ENCODE results near the gene DRD4. TPM values are rescaled to one million over a fixed set of nuclear protein-coding genes. Genes with fewer than 3 reads are reported as not detected.

DRD4 gene
- total RNA-seq, 2 experiments from 2014 or later, result 0.88 to 0.89 TPM

DNA sequence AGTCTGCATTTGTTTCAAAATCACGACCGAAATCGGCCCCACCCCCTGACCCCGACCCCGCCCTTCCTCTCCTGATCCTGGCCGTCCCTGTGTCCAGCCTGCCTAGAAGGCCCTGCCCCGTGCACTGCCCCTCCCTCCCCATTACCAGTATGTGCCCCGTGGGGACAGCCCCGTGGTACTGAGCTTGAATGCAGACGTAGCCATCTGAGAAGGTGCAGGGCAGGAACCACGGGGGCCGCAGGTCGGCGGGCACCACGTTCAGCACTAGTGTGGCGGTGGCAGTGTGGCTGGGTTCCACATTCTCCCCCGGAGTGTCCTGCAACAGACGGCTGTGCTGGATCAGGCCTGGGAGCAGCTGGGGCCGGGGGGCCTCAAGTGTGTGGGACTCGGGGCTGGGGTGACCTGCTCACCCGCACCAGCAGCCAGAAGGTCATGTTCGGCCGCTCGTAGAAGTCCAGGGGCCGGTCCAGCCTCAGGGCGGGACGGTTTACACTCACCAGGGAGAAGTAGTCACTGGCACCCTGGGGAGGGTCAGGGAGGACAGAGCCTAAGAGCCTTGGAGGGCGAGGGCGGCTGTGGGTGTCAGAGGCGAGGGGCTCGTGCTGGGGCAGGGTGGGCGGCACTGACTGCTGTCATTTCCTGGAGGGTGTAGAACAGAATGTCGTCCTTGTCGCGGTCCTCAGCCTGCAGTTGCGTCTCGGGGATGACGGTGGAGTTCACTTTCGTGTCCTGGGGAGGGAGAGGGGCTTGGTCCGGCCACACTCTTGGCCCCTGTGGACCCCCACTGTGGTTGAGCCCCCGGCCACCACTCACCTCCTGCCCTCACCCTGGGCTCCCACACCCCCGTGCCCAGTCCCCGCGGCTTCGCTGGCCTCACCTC is 15.9 kb upstream of the DRD4 start:
- ATAC-seq (no peak), DNase-seq (no peak)
- Mint-ChIP-seq H3K4me3 (no peak overlapping the region), H3K27ac (no peak overlapping the region), H3K9me3 (no peaks in the 10 kb centered on the region), H3K36me3 (ENCODE audit: low read depth) (peaks cover 2% of the 10 kb centered on the region), H3K4me1 (ENCODE audit: low read depth) (no peaks in the 10 kb centered on the region), H3K27me3 (peaks cover 2% of the 10 kb centered on the region)
- intact Hi-C loops (cut with micrococcal nuclease), result no loop called here
- TF ChIP-seq, protein P1, sequence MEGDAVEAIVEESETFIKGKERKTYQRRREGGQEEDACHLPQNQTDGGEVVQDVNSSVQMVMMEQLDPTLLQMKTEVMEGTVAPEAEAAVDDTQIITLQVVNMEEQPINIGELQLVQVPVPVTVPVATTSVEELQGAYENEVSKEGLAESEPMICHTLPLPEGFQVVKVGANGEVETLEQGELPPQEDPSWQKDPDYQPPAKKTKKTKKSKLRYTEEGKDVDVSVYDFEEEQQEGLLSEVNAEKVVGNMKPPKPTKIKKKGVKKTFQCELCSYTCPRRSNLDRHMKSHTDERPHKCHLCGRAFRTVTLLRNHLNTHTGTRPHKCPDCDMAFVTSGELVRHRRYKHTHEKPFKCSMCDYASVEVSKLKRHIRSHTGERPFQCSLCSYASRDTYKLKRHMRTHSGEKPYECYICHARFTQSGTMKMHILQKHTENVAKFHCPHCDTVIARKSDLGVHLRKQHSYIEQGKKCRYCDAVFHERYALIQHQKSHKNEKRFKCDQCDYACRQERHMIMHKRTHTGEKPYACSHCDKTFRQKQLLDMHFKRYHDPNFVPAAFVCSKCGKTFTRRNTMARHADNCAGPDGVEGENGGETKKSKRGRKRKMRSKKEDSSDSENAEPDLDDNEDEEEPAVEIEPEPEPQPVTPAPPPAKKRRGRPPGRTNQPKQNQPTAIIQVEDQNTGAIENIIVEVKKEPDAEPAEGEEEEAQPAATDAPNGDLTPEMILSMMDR (IDR thresholded peaks at IDR 0.05), result no peak
- ChIA-PET POLR2A (no interaction called here), CTCF (no interaction called here)

DNA sequence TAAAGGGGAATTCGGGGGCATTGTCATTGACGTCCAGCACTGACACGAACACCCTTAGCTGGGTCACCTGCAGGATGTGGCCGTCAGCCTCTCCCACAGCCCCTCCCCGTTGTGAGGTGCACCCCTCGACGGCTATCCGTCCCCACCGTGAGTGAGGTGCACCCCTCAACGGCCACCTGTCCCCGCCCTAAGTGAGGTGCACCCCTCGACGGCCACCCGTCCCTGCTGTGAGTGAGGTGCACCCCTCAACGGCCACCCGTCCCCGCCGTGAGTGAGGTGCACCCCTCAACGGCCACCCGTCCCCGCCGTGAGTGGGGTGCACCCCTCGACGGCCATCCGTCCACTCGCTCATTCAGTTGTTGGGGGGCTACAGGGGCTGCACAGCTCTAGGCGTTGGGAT is 15.2 kb upstream of the DRD4 start:
- Mint-ChIP-seq H3K4me1 (ENCODE audit: low read depth) (no peaks in the 10 kb centered on the region), H3K4me3 (no peak overlapping the region), H3K27ac (no peak overlapping the region), H3K27me3 (peaks cover 7% of the 10 kb centered on the region), H3K36me3 (ENCODE audit: low read depth) (peaks cover 2% of the 10 kb centered on the region), H3K9me3 (no peaks in the 10 kb centered on the region)
- DNase-seq (no peak), ATAC-seq (no peak)
- ChIA-PET POLR2A (interaction anchor here (0.6 kb wide), 1 partner anchor 189 kb away, joined by 4 read pairs; no protein-coding TSS in a partner anchor), CTCF (no interaction called here)
- TF ChIP-seq, protein P1 (IDR thresholded peaks at IDR 0.05), result no peak
- intact Hi-C loops (cut with micrococcal nuclease), result no loop called here

DNA sequence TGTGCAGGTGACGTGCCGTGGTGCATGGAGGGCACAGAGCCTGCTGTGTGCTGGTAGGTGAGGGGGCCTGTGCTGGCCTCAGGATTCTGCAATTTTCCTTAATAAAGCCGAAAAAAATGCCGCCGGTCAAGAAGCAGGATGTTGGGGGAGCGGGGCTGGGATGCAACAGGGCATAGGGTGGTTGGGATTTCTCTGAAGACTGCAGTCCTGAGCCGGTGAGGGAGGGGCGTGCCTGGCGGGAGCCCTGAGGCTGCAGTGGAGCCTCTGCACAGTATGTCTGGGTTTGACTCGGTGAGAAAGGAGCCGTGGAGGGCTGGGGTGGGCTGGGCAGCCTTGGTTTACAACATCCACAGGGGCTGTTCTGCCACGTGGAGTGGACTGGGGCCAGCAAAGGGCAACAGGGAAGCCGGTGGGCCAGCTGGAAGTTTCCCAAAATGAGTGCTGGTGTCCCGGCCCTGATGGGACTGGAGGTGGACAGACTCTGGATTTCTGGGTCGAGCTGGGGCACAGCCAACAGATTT is 13.7 kb upstream of the DRD4 start:
- H3K27ac Mint-ChIP-seq, result no peak overlapping the region
- POLR2A ChIA-PET, result no interaction called here
- CTCF ChIA-PET, result interaction anchor here (1.0 kb wide), 1 partner anchor 69 kb away, joined by 3 read pairs; no protein-coding TSS in a partner anchor

DNA sequence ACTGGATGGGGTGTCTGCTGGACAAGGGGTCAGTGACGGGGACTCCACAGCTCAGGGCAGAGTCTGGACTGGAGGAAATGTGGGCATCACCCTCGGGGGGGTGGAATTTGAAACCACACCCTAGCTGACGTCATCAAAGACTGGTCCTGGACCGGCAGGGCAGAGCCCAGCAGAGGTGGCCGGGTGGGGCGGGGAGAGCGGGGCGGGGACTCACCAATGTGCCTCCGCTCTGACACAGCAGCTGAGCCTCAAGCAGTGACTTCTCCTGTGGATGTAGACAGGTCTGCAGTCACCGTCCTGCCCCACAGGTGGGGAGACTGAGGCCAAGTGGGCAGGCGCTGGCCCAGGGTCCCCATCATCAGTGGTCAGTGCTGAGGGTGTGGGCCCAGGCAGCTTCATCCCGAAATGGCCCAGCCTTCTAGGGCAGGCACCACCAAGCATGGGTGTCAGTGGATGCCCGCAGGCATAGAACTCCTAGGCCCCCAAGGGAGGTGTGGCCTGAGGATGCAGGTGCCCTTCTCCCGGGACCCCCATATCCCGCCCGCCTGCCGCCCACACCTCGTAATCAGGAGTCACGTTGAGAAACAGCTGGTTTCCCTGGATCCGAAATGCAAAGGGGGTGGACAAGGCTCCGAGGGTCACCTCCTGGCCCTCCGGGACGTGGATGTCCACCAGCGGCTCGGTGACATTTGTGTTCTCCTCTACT is 12.9 kb upstream of the DRD4 start:
- no peaks in the 10 kb centered on the region for H3K9me3 Mint-ChIP-seq
- POLR2A ChIA-PET, result no interaction called here
- intact Hi-C loops (cut with micrococcal nuclease), result no loop called here
- CTCF ChIA-PET, result interaction anchor here (1.0 kb wide), 1 partner anchor 69 kb away, joined by 3 read pairs; no protein-coding TSS in a partner anchor
- H3K27me3 Mint-ChIP-seq, result peaks cover 18% of the 10 kb centered on the region
- no peak for ATAC-seq
- TF ChIP-seq, protein P1 (IDR thresholded peaks at IDR 0.05), result no peak
- no peak for DNase-seq
- no peak overlapping the region for H3K27ac Mint-ChIP-seq
- no peak overlapping the region for H3K4me3 Mint-ChIP-seq
- peaks cover 16% of the 10 kb centered on the region for H3K4me1 Mint-ChIP-seq (ENCODE audit: low read depth)
- peaks cover 4% of the 10 kb centered on the region for H3K36me3 Mint-ChIP-seq (ENCODE audit: low read depth)

More for the DNA sequence above, 13.7 kb upstream of the DRD4 start:
- TF ChIP-seq, protein P1 (IDR thresholded peaks at IDR 0.05), result no peak
- intact Hi-C loops (cut with micrococcal nuclease), result no loop called here
- Mint-ChIP-seq H3K4me3 (no peak overlapping the region), H3K9me3 (no peaks in the 10 kb centered on the region), H3K4me1 (ENCODE audit: low read depth) (peaks cover 9% of the 10 kb centered on the region), H3K27me3 (peaks cover 16% of the 10 kb centered on the region), H3K36me3 (ENCODE audit: low read depth) (peaks cover 4% of the 10 kb centered on the region)
- DNase-seq, result no peak
- no peak for ATAC-seq

Measured in activated CD8-positive, alpha-beta T cell treated with anti-CD3 and anti-CD28 coated beads for 36 hours (primary cell).